H4 (cell line): ENCODE data around the gene FZD1. TPM values are rescaled to one million over a fixed set of nuclear protein-coding genes. Genes with fewer than 3 reads are reported as not detected.
"Not testable (repeated sequence)": the region's sequence is repeated elsewhere in the genome, so short reads cannot be mapped to it uniquely, and the experiment has no call there.

Source experiments
- DNase-seq: peaks from one replicate; pipeline ENCODE4 v3.0.0-alpha.2; 2015; ENCODE audit warnings: low spot score
- total RNA-seq: library from RNA; depleted of rRNA; stranded (reverse); fragments of >200 nt; shearing (Covaris generic); gene quantifications from 2 replicates; pipeline ENCODE4 v1.2.3, GENCODE V29; 2014

Gene FZD1
- total RNA-seq, 1 experiment from 2014 or later = 6.9 TPM

DNA sequence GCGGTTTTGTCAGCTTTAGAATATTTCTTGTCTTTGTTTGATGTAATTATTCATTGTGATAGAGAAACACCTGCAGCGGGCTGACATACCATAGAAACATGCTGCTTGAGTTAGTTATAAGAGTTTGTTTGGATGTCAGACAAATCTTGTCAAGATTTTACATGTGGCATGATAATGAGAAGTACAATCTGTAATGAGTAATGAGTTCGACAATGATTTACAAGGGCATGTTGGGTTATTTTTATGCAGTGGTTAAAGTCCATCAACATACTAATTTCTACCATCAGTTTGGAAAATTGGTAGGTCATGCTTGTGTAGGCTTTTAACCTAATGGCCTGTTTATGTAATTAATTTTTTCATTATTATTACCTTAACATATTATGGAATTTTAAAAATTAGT is 31.3 kb downstream of the FZD1 start:
- DNase-seq = no peak

DNA sequence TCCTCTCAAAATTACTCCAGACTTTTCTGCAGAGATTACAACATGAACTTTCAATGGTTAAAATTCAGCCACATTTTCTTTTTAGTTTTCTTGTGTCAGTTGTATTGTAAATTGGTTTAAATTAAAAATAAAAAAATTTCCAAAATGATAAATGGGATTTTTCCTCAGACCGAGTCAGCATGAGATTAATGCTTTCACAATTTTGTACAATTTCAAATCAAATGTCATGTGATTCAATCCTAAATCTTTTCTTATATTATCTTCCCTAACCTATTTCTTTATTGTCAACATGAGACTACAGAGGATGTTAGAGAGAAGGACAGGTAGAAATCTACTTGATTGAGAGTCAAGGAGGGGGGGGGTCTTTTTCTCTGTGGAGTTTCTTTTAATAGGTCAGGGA is 33.7 kb downstream of the FZD1 start:
- no peak for DNase-seq

- DNase-seq = no peak
These were observed 35.9 kb downstream of the FZD1 start for GRCh38 chr7:91299952-91300775.

- DNase-seq = no peak
These were observed 38.6 kb downstream of the FZD1 start for GRCh38 chr7:91302794-91303193.

DNA sequence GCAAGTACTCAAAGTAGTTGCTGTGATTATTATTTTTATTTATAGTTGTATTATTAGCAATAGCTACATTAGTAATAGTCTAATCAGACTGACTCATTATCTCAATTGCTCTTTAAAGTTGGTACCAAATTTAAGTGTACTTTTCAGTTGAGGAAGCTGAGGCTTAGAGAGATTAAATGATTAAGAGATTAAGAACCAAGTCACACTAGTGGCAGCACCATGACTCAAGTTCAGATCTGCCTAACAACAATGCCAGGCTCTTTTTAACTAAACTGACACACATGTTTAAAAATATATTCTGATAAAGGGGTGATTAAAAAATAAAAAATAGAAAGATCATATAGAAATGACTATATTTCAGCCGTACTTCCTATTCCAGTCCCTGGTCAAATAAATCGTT is 42.0 kb downstream of the FZD1 start:
- DNase-seq = no peak

GRCh38 chr7:91307467-91307866 is 43.2 kb downstream of the FZD1 start:
- no peak for DNase-seq

DNA sequence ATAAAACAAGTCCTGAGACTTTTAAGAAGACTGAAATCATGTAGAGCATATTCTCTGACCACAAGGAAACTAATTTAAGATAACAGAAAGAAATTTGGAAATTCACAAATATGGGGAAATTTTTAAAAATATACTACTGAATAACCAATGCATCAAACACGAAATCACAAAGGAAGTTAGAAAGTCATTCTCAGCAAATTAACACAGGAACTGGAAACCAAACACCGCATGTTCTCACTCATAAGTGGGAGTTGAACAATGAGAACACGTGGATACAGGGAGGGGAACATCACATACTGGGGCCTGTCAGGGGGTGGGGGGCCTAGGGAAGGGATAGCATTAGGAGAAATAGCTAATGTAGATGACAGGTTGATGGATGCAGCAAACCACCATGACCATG is 44.0 kb downstream of the FZD1 start:
- DNase-seq = not testable (repeated sequence)

GRCh38 chr7:91310830-91311460 is 46.7 kb downstream of the FZD1 start:
- DNase-seq = no peak

DNA sequence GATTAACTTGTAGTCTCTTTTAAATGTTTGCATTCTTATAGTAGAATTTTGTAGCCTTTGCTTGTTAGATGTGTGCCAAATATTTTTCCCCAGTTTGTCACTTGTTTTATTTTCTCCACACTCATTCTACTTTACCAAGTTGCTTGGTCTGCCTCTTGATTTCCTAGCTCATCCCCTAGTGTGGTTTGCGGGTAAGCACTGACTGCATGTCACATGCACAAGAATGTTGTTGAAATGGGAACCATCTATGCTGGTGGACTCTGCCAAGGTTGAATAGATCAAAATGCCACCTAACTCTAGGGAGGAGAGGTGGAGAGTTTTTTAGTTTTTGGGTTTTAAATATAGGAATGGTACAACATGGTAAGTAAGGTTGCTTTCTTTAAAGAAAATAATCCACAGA is 47.6 kb downstream of the FZD1 start:
- DNase-seq = no peak

DNA sequence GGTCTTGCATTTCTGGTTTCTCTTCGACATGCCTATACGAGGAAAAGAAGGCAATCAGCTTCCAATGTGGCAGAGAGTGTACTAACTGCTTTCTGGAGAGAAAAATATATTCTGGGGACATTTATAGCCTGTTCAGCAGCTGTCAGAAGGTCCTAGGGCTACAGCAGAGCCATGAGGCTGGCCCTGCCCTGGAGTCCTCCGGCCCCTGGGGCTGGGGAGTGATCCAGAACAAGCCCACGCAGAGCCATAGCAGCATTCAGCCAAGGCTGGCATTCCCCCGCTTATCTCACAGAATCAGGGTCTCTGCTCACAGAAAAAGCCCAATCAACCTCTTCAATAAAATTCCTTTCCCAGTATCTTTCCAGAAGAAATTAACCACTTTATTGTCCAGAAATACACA is 48.9 kb downstream of the FZD1 start:
- DNase-seq = no peak

DNA sequence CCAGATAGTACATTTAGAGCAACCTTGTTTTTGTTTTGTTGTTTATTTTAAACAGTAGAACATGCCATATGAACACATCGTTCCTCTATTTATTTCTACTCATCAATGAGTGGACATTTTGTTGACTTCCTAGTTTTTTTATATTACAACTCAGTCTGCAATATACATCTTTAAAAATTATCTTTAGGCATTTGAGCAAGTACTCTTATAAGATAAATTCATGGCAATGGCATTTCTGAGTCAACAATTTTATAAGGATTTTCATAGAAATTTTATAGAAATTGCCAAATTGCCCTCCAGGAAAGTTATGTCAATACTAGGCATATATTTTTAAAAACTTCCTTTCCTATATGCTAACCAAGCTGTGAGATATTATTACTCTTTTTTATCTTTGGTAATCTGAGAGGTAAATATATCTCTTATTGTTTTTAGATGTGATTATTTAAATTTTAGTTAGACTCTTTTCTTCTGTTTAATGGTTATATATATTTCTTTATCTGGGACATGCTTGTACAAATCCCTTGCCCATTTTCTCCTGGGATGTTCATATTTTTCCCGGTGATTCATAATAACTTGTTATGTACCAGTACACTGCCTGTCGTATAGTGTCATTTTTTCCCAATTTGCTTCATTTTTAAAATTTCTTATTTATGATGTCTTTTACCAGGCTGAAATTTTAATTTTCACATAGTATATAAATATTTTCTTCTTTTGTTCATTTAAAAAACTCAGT is 50.5 kb downstream of the FZD1 start:
- no peak for DNase-seq

- DNase-seq = no peak
These were observed 52.2 kb downstream of the FZD1 start for GRCh38 chr7:91316426-91316825.

DNA sequence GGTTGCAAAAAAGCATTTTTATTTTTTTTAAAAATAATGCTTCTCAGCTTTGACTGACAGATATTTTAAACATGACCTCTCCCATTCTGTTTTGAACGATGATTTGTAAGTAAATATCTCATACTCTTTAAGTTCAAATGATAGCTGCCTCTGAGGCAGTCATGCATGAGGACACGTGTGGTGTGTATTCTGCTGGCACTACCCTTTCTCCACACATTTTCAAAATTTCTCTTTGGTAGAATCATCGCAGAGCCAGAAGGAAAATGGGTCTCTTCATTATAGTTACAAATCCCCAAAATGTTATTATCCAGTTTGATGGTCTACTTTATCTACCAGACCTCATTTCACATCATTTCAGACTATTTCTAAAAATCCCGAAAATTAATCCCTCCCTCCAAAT is 55.1 kb downstream of the FZD1 start:
- no peak for DNase-seq

DNA sequence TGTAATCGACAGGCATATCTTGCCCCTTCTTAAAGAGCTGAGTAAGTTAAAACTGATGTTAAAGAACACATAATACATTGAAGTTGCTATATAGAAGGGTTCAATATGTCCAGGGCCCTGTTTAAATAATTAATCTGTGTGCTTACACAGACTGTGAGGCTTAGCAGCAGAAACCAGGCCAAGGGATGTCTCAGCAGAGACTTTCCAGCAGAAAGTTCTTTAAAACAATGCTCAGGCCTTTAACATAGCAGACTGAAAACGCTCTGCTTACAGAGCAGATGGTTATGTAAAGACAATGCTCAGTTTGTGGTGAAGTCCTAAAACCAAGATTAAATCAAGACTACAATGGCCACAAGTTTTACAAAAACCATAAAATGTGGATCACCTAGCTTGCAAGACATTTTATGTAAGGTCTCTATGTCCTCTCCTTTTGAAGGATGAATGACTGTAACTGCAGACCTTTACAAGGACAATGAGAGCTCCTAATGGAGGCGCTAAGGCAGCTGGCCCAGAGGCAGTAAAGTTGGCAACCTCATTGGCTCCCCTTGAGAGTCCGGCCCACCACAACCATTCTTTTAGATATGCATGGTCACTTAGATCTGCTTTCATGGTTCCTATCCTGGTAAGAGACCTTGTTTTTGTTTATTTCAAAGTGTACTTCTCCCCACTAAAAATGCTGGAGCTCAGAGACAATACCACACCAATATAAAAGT is 56.3 kb downstream of the FZD1 start:
- DNase-seq = no peak
